ENCODE results near the gene AQP6.

- TF ChIP-seq POLR2A (IDR thresholded peaks at IDR 0.05) (no peak), EP300 (IDR thresholded peaks at IDR 0.05) (no peak)
- TF ChIP-seq, protein P1, sequence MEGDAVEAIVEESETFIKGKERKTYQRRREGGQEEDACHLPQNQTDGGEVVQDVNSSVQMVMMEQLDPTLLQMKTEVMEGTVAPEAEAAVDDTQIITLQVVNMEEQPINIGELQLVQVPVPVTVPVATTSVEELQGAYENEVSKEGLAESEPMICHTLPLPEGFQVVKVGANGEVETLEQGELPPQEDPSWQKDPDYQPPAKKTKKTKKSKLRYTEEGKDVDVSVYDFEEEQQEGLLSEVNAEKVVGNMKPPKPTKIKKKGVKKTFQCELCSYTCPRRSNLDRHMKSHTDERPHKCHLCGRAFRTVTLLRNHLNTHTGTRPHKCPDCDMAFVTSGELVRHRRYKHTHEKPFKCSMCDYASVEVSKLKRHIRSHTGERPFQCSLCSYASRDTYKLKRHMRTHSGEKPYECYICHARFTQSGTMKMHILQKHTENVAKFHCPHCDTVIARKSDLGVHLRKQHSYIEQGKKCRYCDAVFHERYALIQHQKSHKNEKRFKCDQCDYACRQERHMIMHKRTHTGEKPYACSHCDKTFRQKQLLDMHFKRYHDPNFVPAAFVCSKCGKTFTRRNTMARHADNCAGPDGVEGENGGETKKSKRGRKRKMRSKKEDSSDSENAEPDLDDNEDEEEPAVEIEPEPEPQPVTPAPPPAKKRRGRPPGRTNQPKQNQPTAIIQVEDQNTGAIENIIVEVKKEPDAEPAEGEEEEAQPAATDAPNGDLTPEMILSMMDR (IDR thresholded peaks at IDR 0.05) = no peak
Observed at GRCh38 chr12:50018154-50018553, 45.4 kb downstream of the AQP6 start.

Data from stomach (tissue), 4 donors.